22Rv1 (cell line): ENCODE results near the gene NETO1.

Experiments used
- H3K27ac ChIP-seq: fragments of 450-650 bp; 2 replicates; pipeline ENCODE4 v1.5.1; 2017
- ZFX ChIP-seq: fragments of 450-650 bp; IDR thresholded peaks from 2 replicates; pipeline ENCODE4 v1.6.1; 2017; ENCODE audit warnings: antibody characterized with exemption, borderline replicate concordance
- TF ChIP-seq, protein P1 (sequence below): fragments of 450-650 bp; IDR thresholded peaks from 2 replicates; pipeline ENCODE4 v1.5.1; 2017; ENCODE audit warnings: mild to moderate bottlenecking

Gene NETO1

GRCh38 chr18:72774914-72775313 is 92.9 kb downstream of the NETO1 start:
- no peak overlapping the region for H3K27ac ChIP-seq
- TF ChIP-seq, protein P1, sequence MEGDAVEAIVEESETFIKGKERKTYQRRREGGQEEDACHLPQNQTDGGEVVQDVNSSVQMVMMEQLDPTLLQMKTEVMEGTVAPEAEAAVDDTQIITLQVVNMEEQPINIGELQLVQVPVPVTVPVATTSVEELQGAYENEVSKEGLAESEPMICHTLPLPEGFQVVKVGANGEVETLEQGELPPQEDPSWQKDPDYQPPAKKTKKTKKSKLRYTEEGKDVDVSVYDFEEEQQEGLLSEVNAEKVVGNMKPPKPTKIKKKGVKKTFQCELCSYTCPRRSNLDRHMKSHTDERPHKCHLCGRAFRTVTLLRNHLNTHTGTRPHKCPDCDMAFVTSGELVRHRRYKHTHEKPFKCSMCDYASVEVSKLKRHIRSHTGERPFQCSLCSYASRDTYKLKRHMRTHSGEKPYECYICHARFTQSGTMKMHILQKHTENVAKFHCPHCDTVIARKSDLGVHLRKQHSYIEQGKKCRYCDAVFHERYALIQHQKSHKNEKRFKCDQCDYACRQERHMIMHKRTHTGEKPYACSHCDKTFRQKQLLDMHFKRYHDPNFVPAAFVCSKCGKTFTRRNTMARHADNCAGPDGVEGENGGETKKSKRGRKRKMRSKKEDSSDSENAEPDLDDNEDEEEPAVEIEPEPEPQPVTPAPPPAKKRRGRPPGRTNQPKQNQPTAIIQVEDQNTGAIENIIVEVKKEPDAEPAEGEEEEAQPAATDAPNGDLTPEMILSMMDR: no peak
- no peak for TF ChIP-seq ZFX

GRCh38 chr18:72772916-72773315 is 94.9 kb downstream of the NETO1 start:
- no peak overlapping the region for H3K27ac ChIP-seq

GRCh38 chr18:72768681-72769229 is 99.0 kb downstream of the NETO1 start:
- no peak overlapping the region for H3K27ac ChIP-seq
- TF ChIP-seq, protein P1: peak; percentile 10; the same call in 1 of the 2 replicates
- no peak for TF ChIP-seq ZFX

More at GRCh38 chr18:72772916-72773315, 94.9 kb downstream of the NETO1 start:
- TF ChIP-seq, protein P1: no peak
- no peak for TF ChIP-seq ZFX

GRCh38 chr18:72762515-72763122 is 105.2 kb downstream of the NETO1 start:
- TF ChIP-seq, protein P1: peak; percentile 77
- TF ChIP-seq ZFX: no peak
- H3K27ac ChIP-seq: no peak overlapping the region

GRCh38 chr18:72752220-72752619 is 115.6 kb downstream of the NETO1 start:
- TF ChIP-seq, protein P1: no peak
- TF ChIP-seq ZFX: no peak
- no peak overlapping the region for H3K27ac ChIP-seq

- H3K27ac ChIP-seq: no peak overlapping the region
- TF ChIP-seq ZFX: no peak
- TF ChIP-seq, protein P1: no peak
Measured at GRCh38 chr18:72742002-72742401, 125.8 kb downstream of the NETO1 start.

GRCh38 chr18:72738136-72738535 is 129.7 kb downstream of the NETO1 start:
- H3K27ac ChIP-seq: no peak overlapping the region
- TF ChIP-seq, protein P1: no peak
- TF ChIP-seq ZFX: no peak
